GM12878 (cell line): ENCODE measurements around the gene MATN1.

Source experiments
- FOXM1 ChIP-seq: IDR thresholded peaks from 2 replicates; pipeline ENCODE4 v1.6.1; 2012; ENCODE audit warnings: low read depth, mild to moderate bottlenecking, inconsistent platforms, low read length, moderate library complexity
- HCFC1 ChIP-seq: fragments of 150-350 bp; IDR thresholded peaks from 2 replicates; pipeline ENCODE4 v1.6.1; 2014; ENCODE audit warnings: low read length
- RFX5 ChIP-seq: IDR thresholded peaks from 2 replicates; pipeline ENCODE4 v1.6.1; 2011; ENCODE audit warnings: low read depth, low read length, improper control_type of control experiment
- TCF3 ChIP-seq: IDR thresholded peaks from 2 replicates; pipeline ENCODE4 v1.6.1; 2012; ENCODE audit warnings: low read depth, mild to moderate bottlenecking, low read length, borderline replicate concordance; ENCODE audit not compliant: insufficient read depth
- ZSCAN29 ChIP-seq: fragments of 450-650 bp; IDR thresholded peaks from 2 replicates; pipeline ENCODE4 v1.6.1; 2017; ENCODE audit warnings: mild to moderate bottlenecking, moderate library complexity
- TF ChIP-seq, protein P1 (sequence below), 3 experiments: IDR thresholded peaks in 2 of 3; conservative IDR thresholded peaks in 1 of 3; 2 replicates each; pipeline ENCODE4 v1.5.1; 2011; ENCODE audit warnings: low read depth in 3 of 3, low read length in 3 of 3, mild to moderate bottlenecking in 3 of 3, control low read depth in 2 of 3, moderate library complexity in 2 of 3, inconsistent platforms in 1 of 3, mixed read lengths in 1 of 3; ENCODE audit not compliant: control insufficient read depth in 2 of 3, insufficient read depth in 1 of 3; ENCODE audit errors: extremely low read depth in 1 of 3

DNA sequence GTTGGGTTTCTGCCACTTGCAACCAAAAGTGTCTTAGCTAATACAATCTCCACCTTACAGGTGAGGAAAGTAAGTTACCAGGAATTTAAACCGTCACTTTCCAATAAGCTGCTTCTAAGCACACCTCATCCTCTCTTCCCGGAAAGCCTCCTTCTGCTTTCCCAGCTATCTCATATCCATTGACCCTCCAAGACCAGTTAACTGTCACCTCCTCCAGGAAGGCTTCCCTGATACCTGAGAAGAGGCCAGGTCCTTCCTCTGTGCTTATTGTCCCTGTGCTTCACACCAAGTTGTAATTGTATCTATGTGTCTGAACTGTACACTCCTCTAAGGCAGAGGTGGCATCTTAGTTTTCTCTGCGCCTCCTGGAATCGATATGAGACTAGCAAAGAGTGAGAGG, 11.2 kb upstream of the MATN1 start:
- TF ChIP-seq, protein P1, sequence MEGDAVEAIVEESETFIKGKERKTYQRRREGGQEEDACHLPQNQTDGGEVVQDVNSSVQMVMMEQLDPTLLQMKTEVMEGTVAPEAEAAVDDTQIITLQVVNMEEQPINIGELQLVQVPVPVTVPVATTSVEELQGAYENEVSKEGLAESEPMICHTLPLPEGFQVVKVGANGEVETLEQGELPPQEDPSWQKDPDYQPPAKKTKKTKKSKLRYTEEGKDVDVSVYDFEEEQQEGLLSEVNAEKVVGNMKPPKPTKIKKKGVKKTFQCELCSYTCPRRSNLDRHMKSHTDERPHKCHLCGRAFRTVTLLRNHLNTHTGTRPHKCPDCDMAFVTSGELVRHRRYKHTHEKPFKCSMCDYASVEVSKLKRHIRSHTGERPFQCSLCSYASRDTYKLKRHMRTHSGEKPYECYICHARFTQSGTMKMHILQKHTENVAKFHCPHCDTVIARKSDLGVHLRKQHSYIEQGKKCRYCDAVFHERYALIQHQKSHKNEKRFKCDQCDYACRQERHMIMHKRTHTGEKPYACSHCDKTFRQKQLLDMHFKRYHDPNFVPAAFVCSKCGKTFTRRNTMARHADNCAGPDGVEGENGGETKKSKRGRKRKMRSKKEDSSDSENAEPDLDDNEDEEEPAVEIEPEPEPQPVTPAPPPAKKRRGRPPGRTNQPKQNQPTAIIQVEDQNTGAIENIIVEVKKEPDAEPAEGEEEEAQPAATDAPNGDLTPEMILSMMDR (IDR thresholded peaks at IDR 0.05 in 2 of 3, conservative IDR thresholded peaks at IDR 0.05 in 1 of 3; ENCODE audit: control insufficient read depth in 2 of 3, extremely low read depth in 1 of 3, insufficient read depth in 1 of 3, low read depth in 3 of 3, low read length in 3 of 3) = no peak
- no peak for TF ChIP-seq TCF3
- no peak for TF ChIP-seq RFX5
- no peak for TF ChIP-seq HCFC1
- no peak for TF ChIP-seq FOXM1
- no peak for TF ChIP-seq ZSCAN29
